ENCODE data around the gene SDHB.

Gene SDHB

DNA sequence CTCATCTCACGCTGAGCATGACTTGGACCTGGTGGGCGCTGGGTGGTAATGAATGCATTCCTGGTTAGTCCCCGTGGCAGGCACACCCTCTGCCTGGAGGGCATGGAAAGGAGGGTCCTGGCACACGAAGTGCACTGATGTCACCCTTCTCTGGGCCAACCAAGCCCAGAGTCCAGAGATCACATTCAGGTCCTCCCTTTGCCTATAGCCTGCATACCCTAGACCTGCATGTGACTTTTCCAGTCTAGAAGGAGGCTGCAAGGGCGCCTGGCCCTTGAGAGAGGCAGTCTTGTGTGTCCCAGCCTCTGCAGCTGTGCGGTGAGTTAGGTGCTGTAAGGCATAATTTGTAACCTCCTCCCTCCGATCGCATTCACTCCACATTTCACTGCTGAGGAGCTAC, 43.3 kb upstream of the SDHB start:
- DNase-seq (ENCODE audit: low read depth) = no peak
- H3K4me3 ChIP-seq (ENCODE audit: control insufficient read depth, low read depth, low read length) = no peak overlapping the region
- TF ChIP-seq, protein P1, sequence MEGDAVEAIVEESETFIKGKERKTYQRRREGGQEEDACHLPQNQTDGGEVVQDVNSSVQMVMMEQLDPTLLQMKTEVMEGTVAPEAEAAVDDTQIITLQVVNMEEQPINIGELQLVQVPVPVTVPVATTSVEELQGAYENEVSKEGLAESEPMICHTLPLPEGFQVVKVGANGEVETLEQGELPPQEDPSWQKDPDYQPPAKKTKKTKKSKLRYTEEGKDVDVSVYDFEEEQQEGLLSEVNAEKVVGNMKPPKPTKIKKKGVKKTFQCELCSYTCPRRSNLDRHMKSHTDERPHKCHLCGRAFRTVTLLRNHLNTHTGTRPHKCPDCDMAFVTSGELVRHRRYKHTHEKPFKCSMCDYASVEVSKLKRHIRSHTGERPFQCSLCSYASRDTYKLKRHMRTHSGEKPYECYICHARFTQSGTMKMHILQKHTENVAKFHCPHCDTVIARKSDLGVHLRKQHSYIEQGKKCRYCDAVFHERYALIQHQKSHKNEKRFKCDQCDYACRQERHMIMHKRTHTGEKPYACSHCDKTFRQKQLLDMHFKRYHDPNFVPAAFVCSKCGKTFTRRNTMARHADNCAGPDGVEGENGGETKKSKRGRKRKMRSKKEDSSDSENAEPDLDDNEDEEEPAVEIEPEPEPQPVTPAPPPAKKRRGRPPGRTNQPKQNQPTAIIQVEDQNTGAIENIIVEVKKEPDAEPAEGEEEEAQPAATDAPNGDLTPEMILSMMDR (IDR thresholded peaks at IDR 0.05; ENCODE audit: control insufficient read depth, insufficient read depth, low read depth, low read length, missing control alignments) = no peak

DNA sequence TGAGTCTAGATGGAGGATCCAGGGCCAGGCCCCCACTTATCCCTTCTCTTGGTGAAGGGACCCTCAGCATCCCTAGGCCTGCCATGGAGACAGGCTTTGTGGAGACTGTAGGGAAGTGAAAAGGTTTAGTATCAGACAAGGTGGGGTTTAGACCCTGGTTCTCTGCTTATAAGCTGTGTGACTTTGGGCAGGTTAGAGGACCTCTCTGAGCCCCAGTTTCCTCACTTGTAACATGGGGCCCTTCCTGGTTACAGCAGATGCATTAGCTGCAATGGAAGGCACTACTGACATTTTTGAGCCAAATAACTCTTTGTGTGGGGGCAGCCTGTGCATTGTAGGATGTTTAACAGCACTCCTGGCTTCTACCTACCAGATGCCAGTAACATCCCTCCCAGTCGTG, 42.8 kb upstream of the SDHB start:
- TF ChIP-seq, protein P1 (IDR thresholded peaks at IDR 0.05; ENCODE audit: control insufficient read depth, insufficient read depth, low read depth, low read length, missing control alignments) = no peak
- DNase-seq (ENCODE audit: low read depth) = no peak
- no peak overlapping the region for H3K4me3 ChIP-seq (ENCODE audit: control insufficient read depth, low read depth, low read length)

DNA sequence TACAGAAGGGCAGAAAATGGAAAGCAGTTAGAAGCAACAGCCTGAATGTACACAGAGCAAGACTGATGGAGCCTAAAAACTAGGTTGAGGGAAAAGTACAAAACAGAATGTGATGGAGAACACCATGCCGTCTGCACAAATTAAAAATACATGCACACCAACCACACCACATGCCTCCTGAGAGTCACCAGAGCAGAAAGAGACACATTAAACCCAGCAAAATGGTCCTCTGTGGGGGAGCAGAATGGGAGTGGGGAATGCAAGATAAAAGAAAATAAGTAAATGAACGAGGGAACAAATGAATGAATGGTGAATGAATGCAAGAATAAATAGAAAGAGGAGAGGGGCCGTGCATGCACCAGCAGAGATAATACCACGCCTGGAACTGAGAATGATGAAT, 41.3 kb upstream of the SDHB start:
- DNase-seq (ENCODE audit: low read depth) = no peak
- TF ChIP-seq, protein P1 (IDR thresholded peaks at IDR 0.05; ENCODE audit: control insufficient read depth, insufficient read depth, low read depth, low read length, missing control alignments) = no peak
- no peak overlapping the region for H3K4me3 ChIP-seq (ENCODE audit: control insufficient read depth, low read depth, low read length)

DNA sequence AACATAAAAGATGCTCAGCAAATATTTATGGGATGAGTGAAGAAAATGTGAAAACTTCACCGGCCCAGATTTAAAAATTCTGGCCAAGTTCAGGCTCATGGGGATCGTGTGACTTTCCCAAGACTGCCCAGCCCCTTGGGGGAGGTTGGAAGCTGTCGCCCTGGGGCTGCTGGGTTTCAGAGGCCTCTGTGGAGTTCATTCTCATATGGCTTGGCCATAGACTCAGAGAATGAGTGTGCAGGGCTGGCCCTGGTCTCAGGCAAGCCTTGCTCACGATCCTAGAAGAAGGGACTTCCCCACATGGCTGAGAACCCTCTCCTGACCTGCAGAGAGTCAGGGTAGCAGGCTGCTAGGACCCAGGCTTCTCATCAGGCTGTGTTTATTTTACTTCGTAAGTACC, 40.8 kb upstream of the SDHB start:
- DNase-seq (ENCODE audit: low read depth) = no peak
- H3K4me3 ChIP-seq (ENCODE audit: control insufficient read depth, low read depth, low read length) = no peak overlapping the region
- TF ChIP-seq, protein P1 (IDR thresholded peaks at IDR 0.05; ENCODE audit: control insufficient read depth, insufficient read depth, low read depth, low read length, missing control alignments) = no peak

DNA sequence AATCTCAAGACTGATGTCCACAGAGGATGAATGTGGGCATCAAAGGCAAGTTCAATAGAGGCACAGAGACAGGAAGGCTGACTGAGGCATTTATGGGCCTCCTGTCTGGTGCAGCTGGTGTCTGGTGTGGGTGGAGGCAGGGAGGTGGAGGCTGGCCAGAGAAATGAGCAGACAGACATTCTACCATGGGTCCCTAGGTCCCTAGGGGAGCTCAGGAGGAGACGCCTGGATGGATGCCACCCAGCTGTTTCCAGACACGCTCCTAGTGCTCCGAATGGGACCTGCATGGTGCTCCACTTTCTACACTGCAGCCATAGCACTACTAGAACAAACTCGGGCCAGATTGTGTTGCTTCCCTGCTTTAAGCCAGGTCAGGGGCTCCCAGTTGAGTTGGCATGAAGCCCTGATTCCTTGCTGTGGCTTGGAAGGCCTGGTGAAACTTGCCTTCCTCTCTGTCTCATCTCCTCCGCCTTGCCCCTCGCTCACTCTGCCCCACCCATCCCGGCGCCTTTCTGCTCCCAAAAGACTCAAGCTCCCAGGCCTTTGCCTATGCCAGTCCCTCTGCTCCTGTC, 40.1 kb upstream of the SDHB start:
- DNase-seq (ENCODE audit: low read depth) = no peak
- no peak overlapping the region for H3K4me3 ChIP-seq (ENCODE audit: control insufficient read depth, low read depth, low read length)
- TF ChIP-seq, protein P1 (IDR thresholded peaks at IDR 0.05; ENCODE audit: control insufficient read depth, insufficient read depth, low read depth, low read length, missing control alignments) = no peak

DNA sequence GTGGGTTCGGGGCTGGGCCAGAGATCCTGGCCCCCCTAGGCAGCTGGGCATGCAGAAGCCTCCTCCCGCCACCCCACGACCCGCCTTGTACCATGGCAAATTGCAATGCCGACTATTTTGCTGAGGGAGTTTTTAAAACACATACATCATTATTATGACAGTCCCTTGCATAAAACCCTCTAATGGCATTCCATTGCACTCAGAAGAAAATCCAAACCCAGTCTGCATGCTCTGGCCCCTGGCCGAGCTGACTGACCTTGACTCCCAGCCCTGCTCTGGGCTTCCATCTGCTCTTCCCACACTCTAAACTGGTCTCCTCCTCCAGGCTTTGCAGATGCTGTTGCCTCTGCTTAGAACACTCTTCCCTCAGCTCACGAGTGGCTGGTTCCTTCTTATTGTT, 37.4 kb upstream of the SDHB start:
- TF ChIP-seq, protein P1 (IDR thresholded peaks at IDR 0.05; ENCODE audit: control insufficient read depth, insufficient read depth, low read depth, low read length, missing control alignments) = no peak
- DNase-seq (ENCODE audit: low read depth) = no peak

DNA sequence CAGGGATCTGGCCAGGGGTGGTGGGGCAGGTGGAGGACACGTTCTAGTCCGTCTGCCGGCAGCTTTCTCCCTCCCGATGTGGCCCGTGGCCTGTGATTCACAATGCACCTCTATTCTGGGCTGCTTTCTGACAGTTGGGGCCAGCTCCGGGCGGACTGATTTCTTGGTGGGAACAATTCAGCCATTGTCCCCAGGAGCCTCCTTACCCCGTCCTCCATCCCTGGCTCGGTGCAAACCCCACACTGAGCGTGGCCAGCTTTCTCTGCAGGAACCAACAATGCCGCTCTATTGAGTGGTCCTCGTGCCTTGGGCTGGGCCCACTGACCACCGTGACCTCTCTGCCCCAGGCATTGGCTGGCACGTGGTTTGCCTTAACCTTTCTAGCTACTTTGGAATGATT, 35.7 kb upstream of the SDHB start:
- no peak overlapping the region for H3K4me3 ChIP-seq (ENCODE audit: control insufficient read depth, low read depth, low read length)
- TF ChIP-seq, protein P1 (IDR thresholded peaks at IDR 0.05; ENCODE audit: control insufficient read depth, insufficient read depth, low read depth, low read length, missing control alignments) = no peak
- DNase-seq (ENCODE audit: low read depth) = no peak

More for the DNA sequence above, 37.4 kb upstream of the SDHB start:
- no peak overlapping the region for H3K4me3 ChIP-seq (ENCODE audit: control insufficient read depth, low read depth, low read length)

Data from AG09309 (cell line).